ENCODE results near the gene ITPKB.
"Not testable (repeated sequence)": the region's sequence is repeated elsewhere in the genome, so short reads cannot be mapped to it uniquely, and the experiment has no call there.

The ITPKB gene

DNA sequence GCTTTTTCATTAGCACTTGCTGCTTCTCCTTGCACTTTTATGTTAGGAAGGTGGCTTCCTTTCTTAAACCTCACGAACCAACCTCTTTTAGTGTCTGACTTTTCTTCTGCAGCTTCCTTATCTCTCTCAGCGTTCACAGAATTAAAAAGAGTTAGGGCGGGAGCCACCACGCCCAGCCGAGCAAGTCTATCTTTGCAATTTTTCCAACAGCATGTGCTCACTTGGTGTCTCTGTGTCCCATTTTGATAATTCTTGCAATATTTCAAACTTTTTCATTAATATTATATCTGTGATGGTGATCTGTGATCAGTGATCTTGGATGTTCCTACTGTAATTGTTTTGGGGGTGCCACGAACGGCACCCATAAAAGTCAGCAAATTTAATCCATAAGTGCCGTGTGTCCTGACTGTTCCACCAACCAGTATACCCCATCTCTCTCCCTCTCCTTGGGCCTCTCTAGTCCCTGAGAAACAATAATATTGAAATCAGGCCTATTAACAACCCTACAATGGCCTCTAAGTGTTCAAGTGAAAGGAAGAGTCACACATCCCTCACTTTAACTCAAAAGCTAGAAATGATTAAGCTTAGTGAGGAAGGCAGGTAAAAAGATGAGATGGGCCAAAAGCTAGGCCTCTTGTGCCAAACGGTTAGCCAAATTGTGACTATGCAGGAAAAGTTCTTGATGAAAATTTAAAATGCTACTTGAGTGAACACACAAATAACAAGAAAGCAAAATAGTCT, 15.9 kb upstream of the ITPKB start:
- DNase-seq (ENCODE audit: low read depth), result no peak

DNA sequence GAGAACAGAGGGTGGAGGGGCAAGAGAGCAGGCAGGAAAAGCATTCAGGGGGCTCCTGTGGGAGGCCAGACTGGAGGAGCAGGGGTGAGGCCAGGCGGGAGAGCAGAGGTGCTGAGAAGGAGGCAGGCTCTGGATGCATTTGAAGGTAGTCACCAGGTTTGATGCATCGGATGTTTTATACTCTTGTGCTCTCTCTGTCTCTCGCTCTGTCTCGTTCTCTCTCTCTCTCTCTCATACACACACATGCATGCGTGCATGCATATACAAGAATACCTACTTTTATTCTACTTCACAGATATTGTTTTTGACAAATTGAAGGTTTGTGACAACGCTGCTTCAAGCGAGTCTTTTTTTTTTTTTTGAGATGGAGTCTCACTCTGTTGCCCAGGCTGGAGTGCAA, 15.0 kb upstream of the ITPKB start:
- DNase-seq (ENCODE audit: low read depth), result no peak

GRCh38 chr1:226751703-226752102, 12.6 kb upstream of the ITPKB start:
- no peak for DNase-seq (ENCODE audit: low read depth)

DNA sequence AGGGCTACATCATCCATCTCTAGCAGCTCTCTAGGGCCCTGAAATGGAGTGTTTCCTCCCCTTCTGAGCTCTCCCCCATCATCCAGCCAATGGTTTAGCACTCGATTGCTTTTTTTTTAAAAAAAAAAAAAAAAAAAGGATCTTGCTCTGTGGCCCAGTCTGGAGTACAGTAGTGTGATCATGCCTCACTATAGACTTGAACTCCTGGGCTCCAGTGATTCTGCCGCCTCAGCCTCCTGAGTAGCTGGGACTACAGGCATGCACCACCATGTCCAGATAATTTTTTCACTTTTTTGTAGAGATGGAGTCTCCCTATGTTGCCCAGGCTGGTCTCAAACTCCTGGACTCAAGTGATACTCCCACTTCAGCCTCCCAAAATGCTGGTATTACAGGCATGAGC, 12.1 kb upstream of the ITPKB start:
- no peak for DNase-seq (ENCODE audit: low read depth)

GRCh38 chr1:226749467-226749866, 10.4 kb upstream of the ITPKB start:
- DNase-seq (ENCODE audit: low read depth), result no peak

DNA sequence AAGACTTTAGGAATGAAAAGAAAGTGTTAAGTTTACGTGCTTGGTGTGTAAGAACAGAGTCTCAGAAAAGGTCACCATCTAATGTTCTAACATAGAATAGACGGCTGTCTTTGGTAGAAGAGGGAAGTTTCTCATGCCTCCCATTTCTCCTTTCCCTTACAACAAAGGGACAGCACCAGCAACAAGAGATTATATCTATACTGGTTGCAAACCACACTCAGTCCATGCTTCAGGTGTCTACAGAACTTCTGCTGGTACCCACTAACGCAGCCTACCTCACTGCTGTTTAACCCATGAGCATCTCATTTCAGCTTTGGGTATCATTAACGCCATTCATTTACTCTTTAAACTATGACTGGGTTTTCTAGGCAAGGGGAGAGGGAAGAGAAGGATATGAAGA, 9.2 kb upstream of the ITPKB start:
- no peak for DNase-seq (ENCODE audit: low read depth)

GRCh38 chr1:226747519-226748263, 8.6 kb upstream of the ITPKB start:
- DNase-seq (ENCODE audit: low read depth), result not testable (repeated sequence)

- no peak for DNase-seq (ENCODE audit: low read depth)
These were observed 4.2 kb upstream of the ITPKB start for GRCh38 chr1:226743259-226743658.

DNA sequence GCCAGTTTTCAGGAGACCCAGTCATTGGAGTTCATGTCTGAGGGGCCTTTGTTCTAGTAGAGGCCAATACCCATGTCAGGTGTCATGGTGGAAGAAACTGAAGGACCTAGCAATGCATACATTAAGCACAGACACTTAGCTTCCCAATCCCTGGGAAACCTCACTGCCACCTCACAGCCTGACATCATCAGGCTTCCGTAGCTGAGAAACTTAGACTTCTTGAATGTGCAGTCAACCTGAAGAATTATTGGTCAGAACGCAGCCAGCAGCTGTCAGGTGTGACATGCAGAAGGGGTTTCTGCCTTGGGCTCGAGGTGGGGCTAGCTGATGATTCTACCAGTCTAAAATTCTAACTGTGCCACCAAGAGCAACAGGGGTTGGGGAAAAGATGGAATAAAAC, 1.9 kb upstream of the ITPKB start:
- DNase-seq (ENCODE audit: low read depth), result no peak

GRCh38 chr1:226739696-226740065, 599 bp upstream of the ITPKB start:
- no peak for DNase-seq (ENCODE audit: low read depth)

GRCh38 chr1:226738421-226738994, 574 bp downstream of the ITPKB start:
- no peak for DNase-seq (ENCODE audit: low read depth)

- no peak for DNase-seq (ENCODE audit: low read depth)
These were observed 1.2 kb downstream of the ITPKB start for GRCh38 chr1:226737819-226738420.

GRCh38 chr1:226736908-226737818, 1.9 kb downstream of the ITPKB start:
- DNase-seq (ENCODE audit: low read depth), result no peak

GRCh38 chr1:226736001-226736907, 2.8 kb downstream of the ITPKB start:
- DNase-seq (ENCODE audit: low read depth), result no peak

DNA sequence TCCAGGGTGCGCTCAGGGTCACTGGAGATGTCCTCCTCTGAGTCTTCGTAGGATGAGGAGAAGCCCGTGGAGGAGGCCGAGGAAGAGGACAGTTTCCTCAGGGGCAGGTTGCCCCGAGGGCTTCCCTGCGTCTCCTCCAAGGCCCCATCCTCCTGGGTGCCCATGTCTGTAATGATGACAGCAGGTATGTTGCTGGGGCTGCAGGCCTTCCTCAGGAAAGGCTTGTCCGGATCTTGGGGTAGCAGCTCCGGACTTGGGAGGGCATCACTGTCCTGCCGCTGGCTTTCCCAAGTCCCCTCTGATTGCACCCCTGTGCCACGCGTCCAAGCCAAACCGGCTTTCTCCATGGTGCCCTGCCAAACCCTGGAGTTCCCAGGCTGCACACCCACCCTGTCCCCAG, 3.5 kb downstream of the ITPKB start:
- no peak for DNase-seq (ENCODE audit: low read depth)

- DNase-seq (ENCODE audit: low read depth), result no peak
These were observed 4.4 kb downstream of the ITPKB start for GRCh38 chr1:226734611-226735153.

- DNase-seq (ENCODE audit: low read depth), result no peak
These were observed 5.2 kb downstream of the ITPKB start for GRCh38 chr1:226733876-226734275.

DNA sequence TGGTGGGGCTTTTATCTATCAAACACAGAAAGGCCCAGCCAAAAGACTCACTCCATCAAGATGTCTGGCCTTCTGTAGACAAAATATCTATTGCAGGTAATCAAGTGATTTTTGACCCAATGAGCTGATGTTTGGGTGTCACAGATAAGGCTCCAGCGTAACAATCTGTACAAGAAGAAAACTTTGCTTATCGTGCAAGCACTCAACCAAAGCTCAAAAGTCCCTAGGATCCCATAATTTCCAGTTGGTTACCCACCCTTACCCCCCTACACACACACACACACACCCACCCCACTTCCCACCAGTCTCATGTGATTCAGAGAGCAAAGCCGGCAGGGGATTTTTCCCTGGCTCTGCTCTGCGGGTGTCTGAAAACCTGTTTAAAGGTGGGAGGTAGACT, 5.8 kb downstream of the ITPKB start:
- no peak for DNase-seq (ENCODE audit: low read depth)

- DNase-seq (ENCODE audit: low read depth), result no peak
These were observed 6.2 kb downstream of the ITPKB start for GRCh38 chr1:226732856-226733291.

GRCh38 chr1:226731257-226731893, 7.7 kb downstream of the ITPKB start:
- no peak for DNase-seq (ENCODE audit: low read depth)
